ENCODE measurements around the gene CUX1.

CUX1 gene

GRCh38 chr7:101932083-101932482 is 114.7 kb downstream of the CUX1 start:
- TF ChIP-seq REST (IDR thresholded peaks at IDR 0.05; ENCODE audit: insufficient replicate concordance, low read depth) (no peak), GABPA (IDR thresholded peaks at IDR 0.05; ENCODE audit: low read depth) (no peak)
- Histone ChIP-seq H3K27me3 (ENCODE audit: insufficient read depth, poor library complexity, severe bottlenecking) (no peaks in the 10 kb centered on the region), H3K4me3 (replicated peaks; ENCODE audit: insufficient read depth, low read length) (no peak overlapping the region), H3K27ac (replicated peaks) (no peak overlapping the region)
- no peak for DNase-seq (ENCODE audit: low read depth in 1 of 2, low spot score in 1 of 2)

DNA sequence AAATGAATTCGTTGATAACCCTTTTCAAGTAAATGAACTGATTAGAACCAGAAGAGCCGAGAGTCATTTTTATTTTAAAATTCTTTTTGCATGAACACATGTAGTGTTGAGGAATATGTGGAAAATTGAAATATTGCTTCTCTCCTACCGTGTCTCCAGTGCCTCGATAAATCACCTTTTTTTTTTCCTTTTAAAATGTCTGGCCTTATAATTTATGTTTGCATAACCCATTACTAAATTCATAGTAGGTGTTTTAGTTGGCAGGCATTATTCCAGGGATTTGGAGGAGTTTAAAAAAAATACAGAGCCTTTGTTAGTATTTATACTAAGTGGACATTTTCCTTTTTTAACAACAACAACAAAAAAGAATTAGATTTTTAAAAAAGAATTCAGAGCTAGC is 115.6 kb downstream of the CUX1 start:
- no peak for DNase-seq (ENCODE audit: low read depth in 1 of 2, low spot score in 1 of 2)
- H3K4me3 ChIP-seq (replicated peaks; ENCODE audit: insufficient read depth, low read length) = no peak overlapping the region
- no peaks in the 10 kb centered on the region for H3K27me3 ChIP-seq (ENCODE audit: insufficient read depth, poor library complexity, severe bottlenecking)
- TF ChIP-seq SPI1 (IDR thresholded peaks at IDR 0.05; ENCODE audit: borderline replicate concordance, low read depth) (no peak), GABPA (IDR thresholded peaks at IDR 0.05; ENCODE audit: low read depth) (no peak), POLR2AphosphoS5 (IDR thresholded peaks at IDR 0.05; ENCODE audit: low read depth) (no peak), REST (IDR thresholded peaks at IDR 0.05; ENCODE audit: insufficient replicate concordance, low read depth) (no peak)
- TF ChIP-seq, protein P1, sequence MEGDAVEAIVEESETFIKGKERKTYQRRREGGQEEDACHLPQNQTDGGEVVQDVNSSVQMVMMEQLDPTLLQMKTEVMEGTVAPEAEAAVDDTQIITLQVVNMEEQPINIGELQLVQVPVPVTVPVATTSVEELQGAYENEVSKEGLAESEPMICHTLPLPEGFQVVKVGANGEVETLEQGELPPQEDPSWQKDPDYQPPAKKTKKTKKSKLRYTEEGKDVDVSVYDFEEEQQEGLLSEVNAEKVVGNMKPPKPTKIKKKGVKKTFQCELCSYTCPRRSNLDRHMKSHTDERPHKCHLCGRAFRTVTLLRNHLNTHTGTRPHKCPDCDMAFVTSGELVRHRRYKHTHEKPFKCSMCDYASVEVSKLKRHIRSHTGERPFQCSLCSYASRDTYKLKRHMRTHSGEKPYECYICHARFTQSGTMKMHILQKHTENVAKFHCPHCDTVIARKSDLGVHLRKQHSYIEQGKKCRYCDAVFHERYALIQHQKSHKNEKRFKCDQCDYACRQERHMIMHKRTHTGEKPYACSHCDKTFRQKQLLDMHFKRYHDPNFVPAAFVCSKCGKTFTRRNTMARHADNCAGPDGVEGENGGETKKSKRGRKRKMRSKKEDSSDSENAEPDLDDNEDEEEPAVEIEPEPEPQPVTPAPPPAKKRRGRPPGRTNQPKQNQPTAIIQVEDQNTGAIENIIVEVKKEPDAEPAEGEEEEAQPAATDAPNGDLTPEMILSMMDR (IDR thresholded peaks at IDR 0.05; ENCODE audit: insufficient read depth, low read length) = no peak
- no peak overlapping the region for H3K27ac ChIP-seq (replicated peaks)

DNA sequence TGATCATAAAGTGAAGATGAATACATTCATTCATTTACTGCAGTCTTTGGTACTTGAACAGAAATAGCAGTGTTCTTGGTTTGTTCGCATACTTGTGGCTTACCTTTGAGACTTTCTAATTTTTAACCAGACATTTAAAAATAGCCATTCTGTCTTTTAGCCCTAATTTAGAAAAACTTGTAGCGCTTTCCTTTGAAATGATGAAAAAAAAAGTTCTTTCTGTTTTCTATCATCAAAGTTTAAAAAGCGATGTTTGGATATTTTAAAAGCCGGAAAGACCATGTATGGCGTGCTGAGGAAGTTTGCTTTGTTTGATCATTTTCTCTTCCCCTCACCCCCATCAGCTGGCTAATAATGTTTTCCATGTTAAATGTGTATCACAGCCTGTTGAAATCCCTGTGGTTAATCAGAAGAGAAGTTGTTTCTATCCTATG is 116.3 kb downstream of the CUX1 start:
- no peak overlapping the region for H3K4me3 ChIP-seq (replicated peaks; ENCODE audit: insufficient read depth, low read length)
- no peak for DNase-seq (ENCODE audit: low read depth in 1 of 2, low spot score in 1 of 2)
- no peaks in the 10 kb centered on the region for H3K27me3 ChIP-seq (ENCODE audit: insufficient read depth, poor library complexity, severe bottlenecking)
- TF ChIP-seq POLR2AphosphoS5 (IDR thresholded peaks at IDR 0.05; ENCODE audit: low read depth) (no peak), REST (IDR thresholded peaks at IDR 0.05; ENCODE audit: insufficient replicate concordance, low read depth) (no peak), GABPA (IDR thresholded peaks at IDR 0.05; ENCODE audit: low read depth) (no peak), SPI1 (IDR thresholded peaks at IDR 0.05; ENCODE audit: borderline replicate concordance, low read depth) (no peak)
- TF ChIP-seq, protein P1 (IDR thresholded peaks at IDR 0.05; ENCODE audit: insufficient read depth, low read length) = no peak
- H3K27ac ChIP-seq (replicated peaks) = no peak overlapping the region

- no peak overlapping the region for H3K4me3 ChIP-seq (replicated peaks; ENCODE audit: insufficient read depth, low read length)
- TF ChIP-seq SPI1 (IDR thresholded peaks at IDR 0.05; ENCODE audit: borderline replicate concordance, low read depth) (no peak), GABPA (IDR thresholded peaks at IDR 0.05; ENCODE audit: low read depth) (no peak), REST (IDR thresholded peaks at IDR 0.05; ENCODE audit: insufficient replicate concordance, low read depth) (no peak), POLR2AphosphoS5 (IDR thresholded peaks at IDR 0.05; ENCODE audit: low read depth) (no peak)
- TF ChIP-seq, protein P1 (IDR thresholded peaks at IDR 0.05; ENCODE audit: insufficient read depth, low read length) = no peak
- H3K27me3 ChIP-seq (ENCODE audit: insufficient read depth, poor library complexity, severe bottlenecking) = no peaks in the 10 kb centered on the region
- DNase-seq (ENCODE audit: low read depth in 1 of 2, low spot score in 1 of 2) = no peak
- H3K27ac ChIP-seq (replicated peaks) = no peak overlapping the region
Observed at GRCh38 chr7:101934618-101935017, 117.2 kb downstream of the CUX1 start.

Data from HL-60 (cell line).